Skeletal muscle tissue (tissue), 4 donors: ENCODE measurements around the gene CAMK2A. TPM values are rescaled to one million over a fixed set of nuclear protein-coding genes. Genes with fewer than 3 reads are reported as not detected.
"Not testable (repeated sequence)": the region's sequence is repeated elsewhere in the genome, so short reads cannot be mapped to it uniquely, and the experiment has no call there.

ENCODE experiments used
- H3K27ac ChIP-seq: one replicate; pipeline ENCODE4 v1.7.0; 2013; ENCODE audit warnings: mild to moderate bottlenecking, low read depth, low read length, inconsistent platforms
- H3K27me3 ChIP-seq, 3 donors: one replicate each; pipeline ENCODE4 v1.7.0; 2013; ENCODE audit warnings: low read length in 3 of 3; ENCODE audit not compliant: control insufficient read depth in 3 of 3, insufficient read depth in 3 of 3
- H3K36me3 ChIP-seq, 3 donors: one replicate each; pipeline ENCODE4 v1.7.0; 2013; ENCODE audit warnings: low read length in 3 of 3; ENCODE audit not compliant: control insufficient read depth in 3 of 3, insufficient read depth in 3 of 3
- H3K4me1 ChIP-seq, 3 donors: one replicate each; pipeline ENCODE4 v1.7.0; 2013; ENCODE audit warnings: low read length in 3 of 3, mild to moderate bottlenecking in 3 of 3; ENCODE audit not compliant: control insufficient read depth in 3 of 3, insufficient read depth in 3 of 3
- H3K4me3 ChIP-seq, 3 donors: one replicate each; pipeline ENCODE4 v1.7.0; 2013; ENCODE audit warnings: low read length in 3 of 3
- H3K9ac ChIP-seq, 3 donors: one replicate each; pipeline ENCODE4 v1.7.0; 2013; ENCODE audit warnings: low read length in 3 of 3, mild to moderate bottlenecking in 3 of 3, moderate library complexity in 2 of 3, low read depth in 1 of 3
- H3K9me3 ChIP-seq, 3 donors: one replicate each; pipeline ENCODE4 v1.7.0; 2013; ENCODE audit warnings: low read length in 3 of 3; ENCODE audit not compliant: control insufficient read depth in 3 of 3
- total RNA-seq: library from RNA; depleted of rRNA; stranded (reverse); fragments of >200 nt; gene quantifications from one replicate; pipeline ENCODE4 v1.2.3, GENCODE V29; 2014
- donor health status: Osteomylitis.

CAMK2A gene
- total RNA-seq, 1 donor from 2014 or later, result 45.9 TPM

DNA sequence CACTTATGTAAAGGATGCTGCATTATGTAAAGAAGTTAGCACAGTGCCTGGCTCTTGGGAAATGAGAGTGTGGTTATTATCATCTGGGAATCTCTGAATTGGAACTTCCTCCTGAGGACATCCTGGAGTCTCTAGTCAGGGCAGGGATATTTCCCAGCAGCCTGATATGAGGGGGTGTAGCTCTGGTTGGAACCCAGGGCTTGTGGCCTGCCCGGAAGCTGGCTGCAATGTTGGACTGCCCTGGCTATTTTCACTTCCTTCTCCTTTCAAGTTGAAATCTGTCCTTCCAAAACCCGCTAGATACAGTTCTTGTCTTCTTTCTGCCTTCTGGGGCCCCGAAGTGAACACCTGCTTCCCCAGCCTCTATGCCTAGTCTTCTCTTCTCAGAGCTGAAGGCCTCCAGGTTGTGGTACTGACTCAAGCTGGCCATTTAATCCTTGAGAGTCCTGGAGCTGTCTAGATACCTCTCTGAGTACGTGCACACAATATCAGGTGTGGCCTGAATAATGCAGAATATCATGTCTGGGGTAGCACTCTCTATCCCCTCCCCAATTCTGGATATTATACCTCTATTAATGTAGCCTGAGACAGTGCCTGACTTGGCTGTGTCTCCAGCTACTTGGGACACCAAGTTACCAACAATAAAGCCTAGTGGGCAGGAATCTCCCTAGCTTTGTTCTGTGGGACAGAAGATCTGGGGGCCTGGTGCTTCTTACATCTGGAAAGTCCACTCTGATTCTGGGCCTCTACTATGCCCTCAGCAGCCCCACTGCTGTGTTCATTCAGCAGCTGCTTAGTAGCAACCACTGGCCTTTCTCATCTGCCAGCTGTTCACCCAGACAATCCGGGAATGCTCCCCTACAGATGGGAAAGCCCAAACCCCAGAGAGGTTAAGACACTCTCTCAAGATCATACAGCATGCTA lies 54.7 kb downstream of the CAMK2A start:
- no peaks in the 10 kb centered on the region for H3K27me3 ChIP-seq
- H3K27ac ChIP-seq, result no peak overlapping the region
- H3K36me3 ChIP-seq, result peaks cover 19 to 61% (median 30%) of the 10 kb centered on the region in 3 donors
- no peaks in the 10 kb centered on the region for H3K9me3 ChIP-seq
- no peak overlapping the region for H3K4me3 ChIP-seq
- H3K9ac ChIP-seq, result no peak overlapping the region
- peaks cover 2 to 6% (median 5%) of the 10 kb centered on the region in 3 donors for H3K4me1 ChIP-seq

DNA sequence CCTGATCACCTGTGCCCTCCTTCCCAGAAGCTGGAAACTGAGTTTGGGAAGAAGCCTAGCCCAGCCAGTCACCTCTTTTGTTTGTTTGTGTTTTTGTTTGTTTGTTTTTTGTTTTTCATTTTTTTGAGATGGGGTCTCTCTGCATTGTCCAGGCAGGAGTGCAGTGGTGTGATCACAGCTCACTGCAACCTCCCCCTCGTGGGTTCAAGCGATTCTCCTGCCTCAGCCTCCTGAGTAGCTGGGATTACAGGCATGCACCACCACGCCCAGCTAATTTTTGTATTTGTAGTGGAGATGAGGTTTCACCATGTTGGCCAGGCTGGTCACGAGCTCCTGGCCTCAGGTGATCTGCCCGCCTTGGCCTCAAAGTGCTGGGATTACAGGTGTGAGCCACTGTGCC lies 55.9 kb downstream of the CAMK2A start:
- H3K4me1 ChIP-seq, H3K27ac ChIP-seq, H3K4me3 ChIP-seq, H3K27me3 ChIP-seq, H3K9ac ChIP-seq, H3K9me3 ChIP-seq: not testable (repeated sequence)
- peaks cover 22 to 60% (median 29%) of the 10 kb centered on the region in 3 donors for H3K36me3 ChIP-seq

DNA sequence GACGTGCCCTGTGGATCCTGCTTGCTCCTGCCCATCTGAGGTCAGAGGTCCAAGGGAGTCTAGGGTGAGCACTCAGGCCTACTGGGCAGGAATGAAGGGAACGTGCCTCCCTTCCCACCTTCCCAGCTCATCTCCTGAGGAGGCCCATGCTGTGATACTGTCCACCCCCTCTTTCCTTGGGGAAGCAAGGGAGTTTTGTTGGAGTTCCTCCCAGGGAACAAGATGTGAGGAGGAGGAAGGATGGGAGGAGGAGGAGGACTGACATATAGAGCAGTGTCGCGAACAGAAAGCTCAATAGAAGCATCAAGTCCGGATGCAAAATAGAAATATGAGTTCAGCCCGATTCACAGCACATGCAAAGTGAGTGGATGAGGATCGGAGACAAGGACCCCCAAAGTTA lies 58.7 kb downstream of the CAMK2A start:
- Histone ChIP-seq H3K27me3 (no peaks in the 10 kb centered on the region), H3K9ac (peak overlapping the region in 1 of 3 donors; percentile 20), H3K4me1 (peaks cover 2 to 6% (median 2%) of the 10 kb centered on the region in 3 donors), H3K27ac (no peak overlapping the region), H3K36me3 (peaks cover 24 to 64% (median 30%) of the 10 kb centered on the region in 3 donors), H3K4me3 (no peak overlapping the region), H3K9me3 (no peaks in the 10 kb centered on the region)

DNA sequence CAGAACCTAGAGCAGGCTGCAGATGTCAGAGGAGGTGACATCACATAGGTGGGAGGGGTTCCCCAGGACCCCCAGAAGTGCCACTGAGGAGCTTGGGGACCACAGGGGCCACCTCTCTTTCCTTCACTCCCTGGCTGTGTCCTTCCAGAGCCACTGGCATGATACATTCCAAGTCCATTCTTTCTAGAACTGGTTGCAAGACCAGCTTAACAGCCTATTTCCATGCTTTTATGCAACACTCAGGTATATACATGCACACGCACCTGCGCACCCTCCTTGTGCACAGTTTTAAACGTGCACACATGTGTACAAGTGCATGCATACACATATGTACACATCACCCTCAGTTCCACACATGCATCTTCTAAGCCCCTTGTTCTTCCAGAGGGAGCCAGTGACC lies 60.0 kb downstream of the CAMK2A start:
- H3K9me3 ChIP-seq, result no peaks in the 10 kb centered on the region
- no peaks in the 10 kb centered on the region for H3K27me3 ChIP-seq
- peaks cover 2 to 6% (median 2%) of the 10 kb centered on the region in 3 donors for H3K4me1 ChIP-seq
- H3K9ac ChIP-seq, result no peak overlapping the region
- H3K27ac ChIP-seq, result no peak overlapping the region
- H3K4me3 ChIP-seq, result no peak overlapping the region
- peaks cover 20 to 61% (median 30%) of the 10 kb centered on the region in 3 donors for H3K36me3 ChIP-seq

DNA sequence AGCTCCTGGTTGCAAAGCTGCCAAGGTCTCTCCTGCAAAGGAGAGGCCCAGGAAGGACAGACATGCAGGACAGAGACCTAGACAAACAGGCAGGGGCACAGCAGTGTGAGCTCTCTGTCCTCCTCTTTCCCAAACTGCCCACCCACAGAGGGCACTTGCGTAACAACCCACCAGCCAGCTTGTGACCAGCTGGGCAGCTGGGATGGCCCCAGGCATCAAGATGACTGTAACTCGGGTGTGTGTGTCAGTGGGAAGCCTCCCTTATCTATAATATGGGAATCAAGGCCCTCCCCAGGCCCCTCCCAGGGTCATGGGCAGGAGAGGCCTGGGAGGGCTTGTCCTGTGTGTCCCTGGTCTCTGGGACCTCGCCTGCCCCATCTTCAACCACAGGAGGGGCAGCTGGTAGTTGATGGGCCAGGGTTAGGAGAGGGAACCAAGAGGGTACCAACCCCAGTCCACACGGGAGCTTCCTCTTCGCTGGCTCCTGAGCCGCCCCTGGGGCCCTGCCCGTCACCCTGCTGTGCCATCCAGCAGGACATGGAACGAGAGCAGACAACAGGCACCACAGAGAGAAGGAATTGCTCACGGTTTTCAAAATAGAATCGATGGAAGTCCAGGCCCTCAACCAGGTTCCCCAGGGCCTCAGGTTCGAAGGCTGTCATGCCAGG lies 61.8 kb downstream of the CAMK2A start:
- no peaks in the 10 kb centered on the region for H3K9me3 ChIP-seq
- H3K36me3 ChIP-seq, result peaks cover 11 to 54% (median 27%) of the 10 kb centered on the region in 3 donors
- H3K27ac ChIP-seq, result no peak overlapping the region
- H3K27me3 ChIP-seq, result no peaks in the 10 kb centered on the region
- H3K4me3 ChIP-seq, result no peak overlapping the region
- peak overlapping the region in 1 of 3 donors; percentile 14 for H3K9ac ChIP-seq
- no peaks in the 10 kb centered on the region for H3K4me1 ChIP-seq

DNA sequence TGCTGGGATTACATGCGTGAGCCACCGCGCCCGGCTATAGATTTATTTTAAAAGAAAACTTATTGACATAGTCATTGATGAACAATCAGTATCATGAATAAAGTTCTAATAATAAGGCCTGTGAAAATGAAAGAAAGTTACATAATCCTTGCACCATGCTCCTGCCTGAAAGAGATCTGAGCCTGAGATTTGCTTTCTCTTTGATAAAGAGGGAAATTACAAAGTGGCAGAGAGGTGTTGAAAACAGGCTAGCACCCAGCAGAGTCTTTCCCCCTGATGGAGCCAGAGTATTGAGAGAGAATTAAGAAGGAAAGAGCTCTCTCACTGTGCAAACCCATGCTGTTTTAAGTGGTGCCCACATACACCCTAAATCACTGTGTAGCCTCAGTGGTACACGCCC lies 62.5 kb downstream of the CAMK2A start:
- Histone ChIP-seq H3K27me3 (no peaks in the 10 kb centered on the region), H3K9ac (no peak overlapping the region), H3K9me3 (no peaks in the 10 kb centered on the region), H3K4me1 (no peaks in the 10 kb centered on the region), H3K27ac (no peak overlapping the region), H3K36me3 (peaks cover 13 to 54% (median 31%) of the 10 kb centered on the region in 3 donors), H3K4me3 (no peak overlapping the region)

DNA sequence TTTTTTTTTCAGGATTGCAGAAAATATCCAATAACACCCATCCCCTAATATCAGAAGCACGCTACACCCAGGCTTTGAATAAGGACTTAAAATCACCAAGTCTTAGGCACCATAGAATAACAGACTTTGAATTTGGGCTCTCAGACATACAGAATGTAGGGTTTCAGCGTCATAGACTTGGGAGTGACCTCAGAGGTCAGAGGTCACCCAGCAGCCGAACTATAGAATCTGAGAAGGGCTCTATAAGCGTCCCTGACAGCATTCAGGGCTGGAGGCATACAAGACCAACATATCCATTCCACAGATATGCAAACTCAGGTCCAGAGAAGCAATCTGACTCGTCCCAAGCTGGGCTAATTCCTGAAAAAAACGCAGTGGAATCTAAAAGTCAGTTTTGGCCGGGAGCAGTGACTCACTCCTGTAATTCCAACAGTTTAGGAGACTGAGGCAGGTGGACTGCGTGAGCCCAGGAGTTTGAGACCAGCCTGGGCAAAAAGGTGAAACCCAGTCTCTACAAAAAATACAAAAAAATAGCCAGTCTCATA lies 65.0 kb downstream of the CAMK2A start:
- H3K4me1 ChIP-seq, result peaks cover 0 to 6% (median 4%) of the 10 kb centered on the region in 3 donors
- no peaks in the 10 kb centered on the region for H3K27me3 ChIP-seq
- H3K27ac ChIP-seq, result no peak overlapping the region
- peaks cover 10 to 47% (median 26%) of the 10 kb centered on the region in 3 donors for H3K36me3 ChIP-seq
- H3K9ac ChIP-seq, result no peak overlapping the region
- H3K9me3 ChIP-seq, result no peaks in the 10 kb centered on the region
- H3K4me3 ChIP-seq, result no peak overlapping the region

DNA sequence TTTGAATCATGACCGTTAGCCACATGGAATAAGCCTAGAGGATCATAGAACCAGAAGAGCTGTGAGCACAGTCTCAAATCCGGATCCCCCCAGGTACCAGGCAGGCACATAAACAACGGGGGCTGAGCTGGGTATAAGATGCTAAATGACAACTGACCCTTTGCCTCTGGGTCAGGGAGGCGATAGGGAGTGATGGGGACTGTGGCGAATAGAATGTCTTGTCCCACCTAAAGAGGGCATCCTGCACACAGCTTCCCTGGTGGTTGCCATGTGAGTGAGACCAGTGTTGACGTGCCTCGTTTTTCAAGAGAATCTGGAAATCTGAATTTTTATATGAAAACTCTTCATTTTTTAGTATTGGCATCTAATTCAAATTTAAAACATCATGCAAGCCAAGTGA lies 66.1 kb downstream of the CAMK2A start:
- Histone ChIP-seq H3K27me3 (no peaks in the 10 kb centered on the region), H3K36me3 (peaks cover 9 to 37% (median 21%) of the 10 kb centered on the region in 3 donors), H3K9ac (no peak overlapping the region), H3K27ac (no peak overlapping the region), H3K9me3 (no peaks in the 10 kb centered on the region), H3K4me3 (no peak overlapping the region), H3K4me1 (peaks cover 0 to 11% (median 10%) of the 10 kb centered on the region in 3 donors)

DNA sequence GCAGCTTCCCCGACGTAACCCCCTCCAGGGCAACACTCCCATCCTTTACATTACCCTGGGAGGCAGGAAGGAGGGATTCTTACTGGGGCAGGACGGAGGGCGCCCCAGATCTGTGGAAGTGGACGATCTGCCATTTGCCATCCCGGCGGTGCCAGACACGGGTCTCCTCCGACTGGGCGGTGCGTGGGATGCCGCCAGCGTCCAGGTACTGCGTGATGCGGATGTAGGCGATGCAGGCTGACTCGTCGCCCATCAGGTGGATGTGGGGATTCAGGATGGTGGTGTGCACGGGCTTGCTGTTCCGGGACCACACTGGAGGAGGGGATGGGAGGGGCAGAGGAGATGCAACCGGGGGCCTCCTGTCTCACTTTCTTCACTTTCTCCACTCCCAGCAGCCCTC lies 66.7 kb downstream of the CAMK2A start:
- Histone ChIP-seq H3K4me1 (peaks cover 5 to 17% (median 13%) of the 10 kb centered on the region in 3 donors), H3K9me3 (no peaks in the 10 kb centered on the region), H3K4me3 (no peak overlapping the region), H3K27me3 (no peaks in the 10 kb centered on the region), H3K9ac (no peak overlapping the region), H3K27ac (no peak overlapping the region), H3K36me3 (peaks cover 8 to 32% (median 17%) of the 10 kb centered on the region in 3 donors)
